ENCODE measurements around the gene ANO2. TPM values are rescaled to one million over a fixed set of nuclear protein-coding genes. Genes with fewer than 3 reads are reported as not detected.
"Not testable (repeated sequence)": the region's sequence is repeated elsewhere in the genome, so short reads cannot be mapped to it uniquely, and the experiment has no call there.

Gene ANO2
- total RNA-seq, 1 experiment from 2014 or later = 1.2 TPM

DNA sequence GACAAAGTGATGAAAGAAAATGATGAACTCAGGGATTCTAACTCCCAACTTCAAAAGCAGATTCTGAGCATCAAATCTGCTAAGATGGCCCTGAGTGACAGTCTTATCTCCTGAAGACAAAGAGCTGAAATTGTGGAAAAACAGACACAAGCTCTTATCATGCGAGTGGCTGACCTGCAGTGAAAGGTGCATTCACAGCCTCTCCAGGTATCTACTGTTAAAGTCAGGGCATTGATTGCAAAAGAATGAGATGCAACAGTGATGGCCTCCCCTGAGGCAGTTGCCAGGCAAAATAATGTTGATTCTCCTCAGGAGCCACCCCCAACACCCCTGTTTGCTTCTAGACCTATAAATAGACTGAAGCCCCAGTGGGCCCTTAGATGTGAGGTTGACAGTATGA lies 126.2 kb downstream of the ANO2 start:
- not testable (repeated sequence) for DNase-seq (ENCODE audit: low read depth)

- DNase-seq (ENCODE audit: low read depth) = peak; percentile 12
These were observed 127.8 kb downstream of the ANO2 start for GRCh38 chr12:5817246-5817645.

- DNase-seq (ENCODE audit: low read depth) = peak; percentile 49
These were observed 135.5 kb downstream of the ANO2 start for GRCh38 chr12:5809586-5809985.

DNA sequence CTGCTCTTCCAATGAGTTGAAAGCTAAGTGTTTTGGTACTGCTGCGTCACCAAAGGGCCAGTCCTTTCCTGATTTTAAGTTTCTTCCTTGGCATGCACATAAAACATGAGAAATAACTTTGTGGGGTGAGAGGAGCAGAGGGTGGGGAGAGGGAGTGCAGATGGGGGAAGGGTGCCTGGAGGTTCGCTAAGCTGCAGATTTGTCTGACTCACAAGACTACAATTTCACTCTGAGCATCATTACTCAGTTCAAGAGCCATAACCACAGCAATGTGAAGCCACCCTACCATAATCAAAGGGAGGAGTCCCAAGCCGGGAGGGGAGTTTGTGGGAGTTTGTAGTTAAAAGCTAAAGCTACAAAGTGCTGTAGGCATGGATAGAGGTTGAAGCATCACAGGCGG lies 136.1 kb downstream of the ANO2 start:
- peak; percentile 97 for DNase-seq (ENCODE audit: low read depth)

GRCh38 chr12:5807514-5808219 lies 137.4 kb downstream of the ANO2 start:
- peak; percentile 45 for DNase-seq (ENCODE audit: low read depth)

DNA sequence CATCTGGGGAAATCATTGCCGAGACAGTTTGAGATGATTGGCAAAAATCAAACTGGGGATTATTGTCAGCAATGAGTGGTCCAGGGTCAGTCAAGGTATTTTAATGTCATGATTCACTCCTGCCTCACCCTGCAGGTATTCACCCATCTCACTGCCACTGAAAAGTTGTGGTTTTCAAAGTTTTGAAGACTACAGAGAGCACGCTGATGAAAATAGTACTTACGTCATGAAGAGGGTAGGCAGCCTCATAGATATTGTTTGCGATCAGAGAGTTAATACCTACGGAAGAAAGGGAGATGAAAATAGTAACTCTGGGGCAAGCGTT lies 138.0 kb downstream of the ANO2 start:
- DNase-seq (ENCODE audit: low read depth) = peak; percentile 71

- peak; percentile 82 for DNase-seq (ENCODE audit: low read depth)
These were observed 138.5 kb downstream of the ANO2 start for GRCh38 chr12:5806371-5807089.

GRCh38 chr12:5803532-5803931 lies 141.5 kb downstream of the ANO2 start:
- DNase-seq (ENCODE audit: low read depth) = no peak

GRCh38 chr12:5798242-5799015 lies 146.6 kb downstream of the ANO2 start:
- DNase-seq (ENCODE audit: low read depth) = no peak

- no peak for DNase-seq (ENCODE audit: low read depth)
These were observed 147.4 kb downstream of the ANO2 start for GRCh38 chr12:5797661-5798060.

DNA sequence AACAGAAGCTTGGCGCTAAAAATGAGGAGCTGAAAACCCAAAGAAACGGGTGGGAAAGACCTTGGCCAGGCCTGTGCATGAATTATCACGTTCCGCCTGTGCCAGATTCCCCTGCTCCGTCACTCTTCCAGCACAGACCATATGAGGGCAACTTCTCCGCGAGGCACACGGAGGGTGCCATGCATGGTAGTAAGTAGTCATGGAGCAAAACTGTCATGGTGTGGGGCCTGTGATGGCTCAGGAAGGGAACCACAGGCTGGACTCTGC lies 148.2 kb downstream of the ANO2 start:
- DNase-seq (ENCODE audit: low read depth) = no peak

DNA sequence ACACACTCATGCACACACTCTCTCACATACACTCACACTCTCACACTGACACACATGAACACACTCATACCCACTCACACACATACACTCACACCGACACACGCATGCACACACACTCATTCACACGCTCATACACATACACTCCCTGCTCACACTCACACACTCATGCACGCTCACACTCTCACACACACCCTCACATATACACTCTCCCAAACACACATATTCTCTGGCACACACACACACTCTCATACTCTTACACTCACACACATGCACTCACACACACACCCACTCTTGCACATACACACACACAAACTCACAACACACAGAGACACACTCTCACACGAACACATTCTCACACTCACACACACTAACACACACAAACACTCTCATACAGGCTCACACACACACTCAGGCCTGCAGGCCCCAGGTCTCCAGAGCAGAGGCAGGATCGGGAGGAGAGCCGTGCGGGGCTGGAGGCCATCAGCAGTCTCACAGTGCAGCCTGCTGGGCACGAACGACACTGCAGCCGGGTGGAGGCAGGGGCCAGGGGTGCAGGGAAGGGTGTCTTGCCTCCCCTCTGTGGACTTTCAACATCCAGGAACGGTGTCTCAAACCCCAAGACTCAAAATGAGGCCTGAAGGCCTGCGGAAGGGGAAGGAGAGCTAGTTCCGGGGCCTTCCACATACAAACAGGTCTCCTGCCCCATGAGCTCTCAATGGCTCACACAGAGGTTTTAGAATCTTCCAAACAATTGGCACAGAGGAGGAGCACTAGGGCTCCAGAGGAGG lies 148.7 kb downstream of the ANO2 start:
- peak; percentile 73 for DNase-seq (ENCODE audit: low read depth)

GRCh38 chr12:5794156-5794555 lies 150.9 kb downstream of the ANO2 start:
- no peak for DNase-seq (ENCODE audit: low read depth)

DNA sequence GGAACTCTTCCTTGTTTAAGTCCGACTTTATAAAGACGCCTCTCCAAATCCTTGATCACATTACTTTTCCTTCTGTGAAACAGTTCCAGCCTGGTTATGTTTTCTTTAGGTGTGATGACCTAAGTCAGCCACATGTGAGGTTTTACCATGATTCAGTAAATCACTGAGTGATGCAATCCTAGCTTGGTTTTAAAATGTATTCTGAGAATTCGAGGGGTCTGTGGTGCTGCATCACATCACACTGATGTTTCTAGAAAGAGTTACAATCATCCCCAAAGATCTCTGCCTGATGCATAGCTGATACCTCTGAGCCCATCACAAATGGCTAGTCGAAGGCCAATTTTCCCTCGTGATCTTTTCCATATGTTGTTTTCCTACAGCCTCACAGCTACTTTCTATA lies 152.7 kb downstream of the ANO2 start:
- peak; percentile 10 for DNase-seq (ENCODE audit: low read depth)

- DNase-seq (ENCODE audit: low read depth) = peak; percentile 87
These were observed 155.5 kb downstream of the ANO2 start for GRCh38 chr12:5789469-5789968.

- DNase-seq (ENCODE audit: low read depth) = no peak
These were observed 157.2 kb downstream of the ANO2 start for GRCh38 chr12:5787828-5788227.

- no peak for DNase-seq (ENCODE audit: low read depth)
These were observed 159.5 kb downstream of the ANO2 start for GRCh38 chr12:5785601-5786000.

GRCh38 chr12:5784462-5785130 lies 160.5 kb downstream of the ANO2 start:
- DNase-seq (ENCODE audit: low read depth) = no peak

- DNase-seq (ENCODE audit: low read depth) = peak; percentile 67
These were observed 161.7 kb downstream of the ANO2 start for GRCh38 chr12:5783289-5783920.

DNA sequence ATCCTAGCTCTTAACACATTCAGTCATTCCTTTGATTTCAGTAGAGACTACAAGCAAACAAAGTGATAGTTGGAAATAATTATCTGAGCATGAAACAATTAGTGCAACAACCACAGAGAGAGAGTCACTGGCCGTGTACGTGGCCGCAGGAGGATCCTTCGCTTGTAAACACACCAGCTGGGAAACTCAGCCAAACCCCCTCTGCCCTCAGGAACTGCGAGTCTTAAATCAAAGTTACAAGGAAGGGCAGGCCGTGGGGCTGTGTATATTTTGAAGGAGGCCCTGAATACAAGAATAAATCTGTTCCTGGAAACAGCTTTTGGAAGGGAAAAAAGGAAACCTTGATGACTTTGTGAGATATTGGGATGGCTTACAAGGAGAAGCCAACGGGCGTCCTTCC lies 164.5 kb downstream of the ANO2 start:
- DNase-seq (ENCODE audit: low read depth) = no peak

GRCh38 chr12:5779401-5779800 lies 165.7 kb downstream of the ANO2 start:
- no peak for DNase-seq (ENCODE audit: low read depth)

All from Daoy (cell line).